Measurements from ENCODE around the gene AATF.

- TF ChIP-seq EZH2 (IDR thresholded peaks at IDR 0.05; ENCODE audit: insufficient read depth, poor library complexity, severe bottlenecking) = no peak
- no peak for TF ChIP-seq EZH2phosphoT487 (IDR thresholded peaks at IDR 0.05; ENCODE audit: insufficient read depth, low read depth)
Measured at GRCh38 chr17:37051381-37051780, 102.6 kb downstream of the AATF start.
